CD4-positive, alpha-beta T cell treated with Interleukin-2 at 100 ng/mL for 4 hours (primary cell): Measurements from ENCODE around the gene REM2.
A peak's percentile ranks its signal among the peaks of the same experiment; 100 is the strongest.

Experiments
- DNase-seq: peaks from one replicate; pipeline ENCODE4 v3.0.0-alpha.2; 2020; ENCODE audit warnings: low spot score

Gene REM2

DNA sequence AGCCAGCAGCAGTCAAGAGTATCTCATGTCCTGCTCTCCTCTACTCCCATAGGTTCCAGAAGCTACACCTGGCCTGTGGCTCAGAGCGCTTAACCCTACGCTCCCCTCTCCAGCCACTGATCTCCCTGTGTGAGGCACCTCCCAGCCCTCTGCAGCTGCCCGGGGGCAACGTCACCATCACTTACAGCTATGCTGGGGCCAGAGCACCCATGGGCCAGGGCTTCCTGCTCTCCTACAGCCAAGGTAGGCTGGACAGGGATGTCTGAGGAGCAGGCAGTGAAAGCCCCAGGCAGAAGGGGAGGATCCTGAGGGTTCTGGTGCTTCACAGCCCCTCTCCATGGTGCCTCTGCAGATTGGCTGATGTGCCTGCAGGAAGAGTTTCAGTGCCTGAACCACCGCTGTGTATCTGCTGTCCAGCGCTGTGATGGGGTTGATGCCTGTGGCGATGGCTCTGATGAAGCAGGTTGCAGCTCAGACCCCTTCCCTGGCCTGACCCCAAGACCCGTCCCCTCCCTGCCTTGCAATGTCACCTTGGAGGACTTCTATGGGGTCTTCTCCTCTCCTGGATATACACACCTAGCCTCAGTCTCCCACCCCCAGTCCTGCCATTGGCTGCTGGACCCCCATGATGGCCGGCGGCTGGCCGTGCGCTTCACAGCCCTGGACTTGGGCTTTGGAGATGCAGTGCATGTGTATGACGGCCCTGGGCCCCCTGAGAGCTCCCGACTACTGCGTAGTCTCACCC lies 7.8 kb upstream of the REM2 start:
- DNase-seq = no peak

DNA sequence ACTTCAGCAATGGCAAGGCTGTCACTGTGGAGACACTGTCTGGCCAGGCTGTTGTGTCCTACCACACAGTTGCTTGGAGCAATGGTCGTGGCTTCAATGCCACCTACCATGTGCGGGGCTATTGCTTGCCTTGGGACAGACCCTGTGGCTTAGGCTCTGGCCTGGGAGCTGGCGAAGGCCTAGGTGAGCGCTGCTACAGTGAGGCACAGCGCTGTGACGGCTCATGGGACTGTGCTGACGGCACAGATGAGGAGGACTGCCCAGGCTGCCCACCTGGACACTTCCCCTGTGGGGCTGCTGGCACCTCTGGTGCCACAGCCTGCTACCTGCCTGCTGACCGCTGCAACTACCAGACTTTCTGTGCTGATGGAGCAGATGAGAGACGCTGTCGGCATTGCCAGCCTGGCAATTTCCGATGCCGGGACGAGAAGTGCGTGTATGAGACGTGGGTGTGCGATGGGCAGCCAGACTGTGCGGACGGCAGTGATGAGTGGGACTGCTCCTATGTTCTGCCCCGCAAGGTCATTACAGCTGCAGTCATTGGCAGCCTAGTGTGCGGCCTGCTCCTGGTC lies 7.2 kb upstream of the REM2 start:
- no peak for DNase-seq

DNA sequence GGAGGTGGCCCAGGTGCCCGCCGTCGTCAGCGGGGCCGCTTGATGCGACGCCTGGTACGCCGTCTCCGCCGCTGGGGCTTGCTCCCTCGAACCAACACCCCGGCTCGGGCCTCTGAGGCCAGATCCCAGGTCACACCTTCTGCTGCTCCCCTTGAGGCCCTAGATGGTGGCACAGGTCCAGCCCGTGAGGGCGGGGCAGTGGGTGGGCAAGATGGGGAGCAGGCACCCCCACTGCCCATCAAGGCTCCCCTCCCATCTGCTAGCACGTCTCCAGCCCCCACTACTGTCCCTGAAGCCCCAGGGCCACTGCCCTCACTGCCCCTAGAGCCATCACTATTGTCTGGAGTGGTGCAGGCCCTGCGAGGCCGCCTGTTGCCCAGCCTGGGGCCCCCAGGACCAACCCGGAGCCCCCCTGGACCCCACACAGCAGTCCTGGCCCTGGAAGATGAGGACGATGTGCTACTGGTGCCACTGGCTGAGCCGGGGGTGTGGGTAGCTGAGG lies 6.0 kb upstream of the REM2 start:
- no peak for DNase-seq

DNA sequence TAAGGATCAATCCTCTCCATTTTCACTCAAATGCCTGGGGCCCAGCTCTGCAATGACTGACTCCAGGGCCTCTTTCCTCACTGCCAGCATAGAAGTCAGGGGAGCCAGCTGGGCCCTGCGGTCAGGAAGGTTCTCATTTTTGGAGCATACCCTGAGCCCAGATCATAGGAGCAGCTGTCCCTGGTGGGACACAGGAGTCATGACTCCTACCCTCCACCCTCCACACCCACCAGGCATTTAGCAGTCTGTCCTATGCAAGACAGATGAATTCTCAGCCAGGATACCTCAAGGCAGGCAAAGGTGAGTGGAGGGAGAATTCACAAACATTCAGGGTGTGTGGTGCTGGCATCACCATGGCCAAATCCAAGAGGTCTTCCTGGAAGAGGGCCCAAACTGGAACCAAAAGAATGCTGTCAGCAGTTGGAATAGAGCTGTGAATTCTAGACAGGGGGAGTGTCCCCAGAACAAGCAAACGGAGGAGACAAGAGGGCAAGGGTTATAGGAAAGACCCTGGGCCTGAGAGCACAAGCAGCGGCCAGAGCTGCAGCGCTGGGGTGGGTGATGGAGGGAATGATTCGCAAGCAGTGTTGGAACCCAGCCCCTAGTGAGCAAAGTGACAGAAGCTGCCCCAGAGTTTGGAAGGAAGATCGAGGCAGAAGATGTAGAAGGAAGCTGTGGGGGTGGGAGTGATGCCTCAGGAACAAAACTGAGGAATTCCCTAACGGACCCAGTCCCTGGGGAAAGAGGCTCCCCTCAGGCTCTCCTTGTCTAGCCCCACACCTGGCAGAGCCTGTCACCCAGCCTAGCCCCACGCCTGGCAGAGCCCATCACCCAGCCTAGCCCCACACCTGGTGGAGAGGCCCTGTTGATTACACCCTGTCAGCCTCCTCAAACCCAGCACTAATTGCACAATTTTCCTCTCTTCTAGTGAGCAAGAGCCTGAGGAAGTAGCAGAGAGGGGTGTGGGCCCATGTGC lies 4.5 kb upstream of the REM2 start:
- DNase-seq = no peak

DNA sequence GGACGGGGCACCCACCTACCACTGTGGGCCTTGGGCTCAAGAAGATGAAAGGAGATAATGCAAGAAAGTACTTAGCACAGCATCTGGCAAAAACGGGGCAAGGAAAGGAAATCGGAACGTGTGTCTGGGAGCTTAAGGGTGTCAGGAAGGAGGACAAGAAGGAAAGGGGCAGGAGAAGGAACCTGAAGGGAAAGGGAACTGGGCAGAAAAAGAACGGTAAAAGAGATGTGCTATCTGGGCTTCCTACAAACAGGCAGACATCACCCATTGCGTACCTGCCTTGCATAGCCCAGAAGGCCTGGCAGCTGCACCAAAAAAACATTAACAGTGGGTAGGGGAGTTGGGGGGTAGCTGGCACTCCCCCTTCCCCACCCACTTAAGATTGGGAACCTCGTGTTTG lies 958 bp upstream of the REM2 start:
- DNase-seq = no peak

DNA sequence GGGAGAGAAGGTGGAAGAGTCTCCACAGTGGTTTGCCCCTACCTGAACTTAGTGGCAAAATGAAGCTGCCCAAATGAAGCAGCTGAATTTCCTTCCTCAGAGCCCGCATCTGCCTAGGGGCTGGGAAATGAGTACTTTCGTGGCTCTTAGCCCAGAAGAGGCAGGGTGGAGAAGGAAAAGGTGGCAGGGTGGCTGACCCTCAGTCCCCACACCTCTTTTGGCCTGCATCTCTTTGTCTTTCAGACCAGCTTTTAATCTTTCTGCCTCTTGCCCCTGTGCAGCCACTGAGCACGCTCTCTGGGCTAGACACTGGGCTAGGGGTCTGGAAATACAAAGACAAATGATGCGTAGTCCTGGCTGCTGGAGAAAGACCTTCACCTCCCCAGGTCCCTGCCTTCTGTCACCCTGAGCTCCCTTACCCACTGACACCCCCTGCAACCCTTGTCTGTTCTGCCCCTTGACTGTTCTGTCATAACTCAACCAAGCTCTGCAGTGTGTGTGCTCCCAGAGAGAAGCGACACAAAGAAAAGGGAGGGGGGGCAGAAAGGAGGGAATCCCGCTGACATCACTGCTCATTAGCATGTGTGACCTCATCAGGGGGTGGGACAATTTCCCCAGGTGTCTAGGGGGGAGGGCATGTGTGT lies 371 bp upstream of the REM2 start:
- peak; percentile 42 for DNase-seq

DNA sequence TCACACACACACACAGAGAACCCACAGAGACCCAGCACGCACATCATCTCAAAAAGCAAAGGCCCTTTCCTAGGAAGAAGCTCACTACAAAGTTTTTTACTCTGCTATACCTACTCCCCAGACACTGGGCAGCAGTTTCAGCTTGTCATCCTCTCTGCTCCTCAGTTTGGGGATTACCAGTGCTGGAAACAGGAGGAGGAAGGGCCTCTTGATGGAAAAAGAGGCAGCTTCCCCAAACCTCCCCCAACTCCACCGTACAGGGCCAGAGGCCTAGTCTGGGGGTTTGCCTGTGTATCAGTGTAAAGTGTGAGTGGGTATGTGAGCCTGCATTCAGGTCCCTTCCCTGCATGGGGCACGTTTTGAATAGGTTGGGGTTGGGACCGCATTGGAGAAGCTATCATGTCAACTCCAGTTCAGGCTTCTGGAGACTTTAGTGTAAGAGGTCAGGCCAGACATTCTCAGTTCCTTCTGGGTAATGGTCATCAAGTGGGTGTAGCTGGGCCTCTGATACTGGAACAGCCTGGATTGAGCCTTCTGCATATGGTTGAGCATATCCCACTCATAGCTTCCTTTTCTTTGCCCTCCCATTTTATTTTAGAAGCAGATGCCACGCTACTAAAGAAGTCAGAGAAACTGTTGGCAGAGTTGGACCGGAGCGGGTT lies 1.2 kb downstream of the REM2 start:
- DNase-seq = no peak

DNA sequence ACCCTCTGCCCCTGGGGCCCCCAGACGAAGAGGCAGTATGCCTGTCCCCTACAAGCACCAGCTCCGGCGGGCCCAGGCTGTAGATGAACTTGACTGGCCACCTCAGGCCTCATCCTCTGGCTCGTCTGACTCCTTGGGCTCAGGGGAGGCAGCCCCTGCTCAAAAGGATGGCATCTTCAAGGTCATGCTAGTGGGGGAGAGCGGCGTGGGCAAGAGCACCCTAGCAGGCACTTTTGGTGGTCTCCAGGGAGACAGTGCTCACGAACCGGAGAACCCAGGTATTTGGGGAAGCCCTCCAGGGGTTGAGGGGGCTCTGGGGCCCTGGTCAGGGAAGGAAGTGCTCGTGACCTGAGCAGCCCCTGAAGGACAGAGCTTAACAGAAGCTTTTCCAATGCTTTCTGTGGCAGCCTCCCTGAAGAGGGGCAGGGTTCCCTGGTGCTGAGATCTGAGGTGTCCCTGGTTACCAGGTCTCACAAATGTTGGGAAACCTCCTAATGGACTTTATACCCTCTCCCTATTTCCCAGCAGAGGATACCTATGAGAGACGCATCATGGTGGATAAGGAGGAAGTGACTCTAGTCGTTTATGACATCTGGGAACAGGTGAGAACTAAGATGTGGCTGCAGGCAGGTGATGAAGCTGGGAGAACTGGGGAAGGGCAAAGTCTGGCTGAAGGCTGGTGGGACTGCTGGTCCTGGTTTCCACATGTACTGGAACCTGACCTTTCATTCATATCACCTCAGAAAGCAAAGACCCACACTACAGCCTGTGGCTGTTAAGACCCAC lies 1.9 kb downstream of the REM2 start:
- DNase-seq = no peak

DNA sequence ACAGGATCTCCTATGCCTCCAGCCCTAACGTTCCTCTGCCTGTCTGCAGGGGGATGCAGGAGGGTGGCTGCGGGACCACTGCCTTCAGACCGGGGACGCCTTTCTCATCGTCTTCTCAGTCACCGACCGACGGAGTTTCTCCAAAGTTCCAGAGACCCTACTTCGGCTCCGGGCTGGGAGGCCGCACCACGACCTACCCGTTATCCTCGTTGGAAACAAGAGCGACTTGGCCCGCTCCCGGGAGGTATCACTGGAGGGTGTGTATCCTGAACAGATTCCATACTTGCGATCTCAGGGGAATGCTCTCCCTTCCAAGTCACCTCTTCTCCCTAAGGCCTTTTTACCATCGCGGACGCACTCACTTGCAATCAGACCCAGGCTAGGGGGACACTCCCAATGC lies 3.0 kb downstream of the REM2 start:
- no peak for DNase-seq

DNA sequence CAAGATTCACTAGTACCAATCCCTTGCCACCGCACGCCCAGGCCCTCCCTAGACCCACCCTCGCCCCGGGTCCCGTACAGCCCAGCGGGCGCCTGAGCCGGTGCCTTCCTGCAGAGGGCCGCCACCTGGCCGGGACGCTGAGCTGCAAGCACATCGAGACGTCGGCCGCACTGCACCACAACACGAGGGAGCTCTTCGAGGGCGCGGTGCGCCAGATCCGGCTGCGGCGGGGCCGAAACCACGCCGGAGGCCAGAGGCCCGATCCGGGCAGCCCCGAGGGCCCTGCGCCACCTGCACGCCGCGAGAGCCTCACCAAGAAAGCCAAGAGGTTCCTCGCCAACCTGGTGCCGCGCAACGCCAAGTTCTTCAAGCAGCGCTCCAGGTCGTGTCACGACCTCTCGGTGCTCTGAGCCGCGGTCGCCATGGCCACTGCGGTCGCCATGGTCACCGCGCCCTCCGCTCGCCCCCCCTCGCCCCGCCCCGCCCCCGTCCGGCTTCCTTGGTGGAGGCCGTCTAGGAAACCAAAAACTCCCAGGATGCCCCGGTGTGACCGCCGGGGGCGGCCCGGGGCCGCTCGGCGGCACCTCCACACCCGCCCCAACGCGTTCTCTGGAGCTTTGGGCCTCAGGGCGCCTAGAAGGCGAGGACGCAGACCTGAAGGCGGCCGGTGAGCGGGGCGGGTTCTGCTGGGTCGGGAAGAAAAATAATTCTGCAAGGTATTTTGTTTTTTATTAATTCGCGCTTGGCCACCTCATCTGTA lies 3.7 kb downstream of the REM2 start:
- peak; percentile 78 for DNase-seq

DNA sequence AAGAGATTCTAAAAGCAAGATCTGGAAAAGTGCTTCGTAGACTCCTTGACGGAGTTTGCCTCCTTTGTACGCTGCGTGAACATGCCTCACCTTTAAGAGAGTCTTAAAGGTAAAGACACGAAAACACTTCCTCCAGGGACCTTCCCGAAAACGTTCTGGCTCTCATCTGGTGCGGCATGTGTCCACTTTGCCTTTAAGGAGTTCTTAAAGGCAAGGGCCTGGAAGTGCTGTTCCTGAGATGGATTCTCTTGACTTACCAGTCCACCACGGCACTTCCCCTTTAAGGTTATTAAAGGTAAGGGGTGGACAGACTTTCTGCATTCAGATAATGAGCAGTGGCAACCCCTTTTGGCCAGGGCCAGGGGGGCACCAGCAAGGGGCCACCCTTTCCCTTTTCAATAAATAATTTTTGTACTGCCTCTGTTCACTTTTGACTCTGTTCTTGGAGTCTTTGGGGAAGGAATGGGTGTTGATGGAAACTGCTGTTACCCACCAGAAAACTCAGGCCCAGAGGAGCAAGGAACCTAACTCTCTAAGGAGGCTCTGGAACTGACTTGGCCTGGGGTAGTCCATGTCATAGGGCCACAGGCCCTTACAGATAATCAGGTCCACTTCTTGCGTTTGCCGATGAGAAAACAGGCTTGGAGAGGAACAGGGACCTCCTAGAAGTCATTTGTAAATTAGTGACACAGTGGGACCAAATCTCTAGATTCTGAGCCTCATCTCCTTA lies 4.4 kb downstream of the REM2 start:
- peak; percentile 72 for DNase-seq

DNA sequence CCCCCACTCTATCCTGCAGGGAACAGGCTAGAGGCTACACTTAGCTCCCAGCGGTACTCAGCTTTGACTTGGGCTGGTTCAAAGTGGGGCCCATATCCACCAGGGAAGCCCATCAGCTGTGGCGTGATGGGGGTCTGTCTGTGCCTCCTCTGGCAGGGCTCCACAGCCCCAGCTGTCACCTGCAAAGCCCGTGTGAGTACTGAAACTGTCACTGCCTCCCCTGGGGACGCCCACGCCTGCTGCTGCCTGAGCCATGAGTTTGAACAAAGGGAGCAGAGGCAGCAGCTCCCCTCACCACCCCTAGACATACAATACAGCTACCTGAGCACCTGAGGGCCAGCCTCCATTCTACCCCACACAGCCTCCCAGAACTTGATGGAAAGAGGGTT lies 5.0 kb downstream of the REM2 start:
- DNase-seq = peak; percentile 10

DNA sequence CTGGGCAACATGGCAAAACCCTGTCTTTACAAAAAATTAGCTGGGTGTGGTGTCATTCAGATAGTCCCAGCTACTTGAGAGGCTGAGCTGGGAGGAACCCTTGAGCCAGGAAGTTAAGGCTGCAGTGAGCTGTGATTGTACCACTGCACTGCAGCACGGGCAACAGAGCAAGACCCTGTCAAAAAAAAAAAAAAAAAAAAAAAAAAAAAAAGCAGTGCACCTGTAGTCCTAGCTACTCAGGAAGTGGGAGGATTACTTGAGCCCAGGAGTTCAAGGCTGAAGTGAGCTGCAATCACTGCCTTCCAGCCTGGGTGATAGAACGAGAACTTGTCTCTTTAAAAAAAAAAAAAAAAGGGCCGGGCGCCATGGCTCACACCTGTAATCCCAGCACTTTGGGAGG lies 5.6 kb downstream of the REM2 start:
- DNase-seq = peak; percentile 14

DNA sequence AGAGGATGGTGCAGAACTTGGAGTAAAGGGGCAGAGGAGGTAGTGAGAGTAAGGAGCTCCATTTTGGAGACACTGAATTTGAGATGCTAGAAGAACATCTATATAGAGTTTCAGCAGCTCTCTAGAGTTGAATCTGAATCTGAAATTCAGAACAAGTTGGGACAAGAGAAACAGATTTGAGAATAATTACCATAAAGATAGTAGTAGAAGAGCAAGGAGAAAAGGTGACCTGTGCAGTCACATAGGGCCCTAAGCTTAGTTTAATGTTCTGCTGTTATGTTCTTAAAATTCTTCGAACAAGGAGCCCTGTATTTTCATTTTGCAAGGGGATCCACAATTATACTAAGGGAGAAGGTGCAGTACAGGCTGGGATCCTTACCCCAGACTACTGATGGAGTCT lies 7.4 kb downstream of the REM2 start:
- no peak for DNase-seq

DNA sequence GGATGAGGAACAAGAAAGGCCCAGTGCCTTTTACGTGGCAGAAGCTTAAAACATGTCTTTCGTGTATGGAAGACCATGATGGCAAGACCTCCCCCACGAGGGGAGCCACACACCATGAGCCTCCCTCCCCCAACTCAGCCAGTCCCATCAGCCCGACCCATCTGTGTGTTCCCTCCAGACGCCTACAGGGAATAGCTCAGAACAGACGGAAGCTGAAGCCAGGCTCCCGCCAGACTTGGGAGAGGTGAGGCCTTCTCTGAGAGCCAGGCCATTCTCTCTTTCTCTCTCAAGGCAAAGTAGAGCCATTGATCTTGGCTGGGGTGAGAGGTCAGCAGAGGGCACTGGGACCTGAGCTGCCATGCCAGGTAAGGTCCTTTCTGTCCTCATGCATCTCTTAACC lies 9.5 kb downstream of the REM2 start:
- no peak for DNase-seq

DNA sequence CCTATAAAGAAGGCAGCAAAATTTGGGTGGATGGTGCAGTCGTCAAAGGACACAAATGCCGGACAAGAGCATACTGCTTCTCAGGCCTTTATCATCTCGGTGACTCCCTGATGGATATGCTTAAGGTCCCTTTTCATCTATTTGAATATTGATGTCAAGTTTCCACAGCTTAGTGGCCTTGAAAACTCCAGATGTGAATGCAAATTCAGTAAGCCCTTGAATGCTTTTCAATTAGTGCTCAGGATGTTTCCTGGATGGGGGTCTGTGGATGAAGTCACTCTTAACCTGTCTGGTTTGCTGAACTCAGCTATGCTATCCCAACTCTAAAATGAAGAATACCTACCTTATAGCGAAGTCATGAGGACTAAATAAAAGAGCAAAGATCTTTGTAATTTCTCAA lies 10.7 kb downstream of the REM2 start:
- DNase-seq = no peak

DNA sequence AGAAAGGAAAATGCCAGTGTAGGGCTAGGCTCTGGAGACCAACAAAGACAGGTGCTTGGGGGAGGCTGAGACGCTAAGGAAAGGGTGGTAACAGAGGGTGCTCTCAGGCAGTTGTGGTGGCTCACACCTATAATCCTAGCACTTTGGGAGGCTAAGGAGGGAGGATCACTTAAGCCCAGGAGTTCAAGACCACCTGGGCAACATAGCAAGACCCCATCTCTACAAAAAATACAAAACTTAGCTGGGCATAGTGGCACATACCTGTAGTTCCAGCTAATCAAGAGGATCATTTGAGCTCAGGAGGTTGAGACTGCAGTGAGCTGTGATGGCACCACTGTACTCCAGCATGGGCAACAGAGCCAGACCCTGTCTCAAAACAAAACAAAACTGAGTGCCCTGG lies 12.4 kb downstream of the REM2 start:
- DNase-seq = no peak

DNA sequence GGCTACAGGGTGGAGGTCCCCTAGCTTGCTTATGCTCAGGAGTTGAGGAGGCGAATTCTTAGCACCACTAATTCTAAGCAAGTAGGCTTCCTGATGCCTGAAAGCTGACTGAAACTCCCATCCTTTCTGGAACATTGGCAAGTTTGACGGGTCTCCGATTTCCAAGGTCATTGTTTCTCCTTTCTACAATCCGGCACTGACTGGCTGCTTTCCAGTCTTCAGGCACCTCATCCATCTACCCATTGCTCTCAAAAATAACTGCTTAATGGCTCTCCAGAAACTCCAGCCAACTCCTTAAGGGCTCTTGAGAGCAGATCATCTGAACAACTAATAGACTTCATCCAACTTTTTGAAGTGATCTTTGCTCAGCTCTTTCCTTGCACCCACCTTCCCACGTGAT lies 13.3 kb downstream of the REM2 start:
- DNase-seq = no peak

DNA sequence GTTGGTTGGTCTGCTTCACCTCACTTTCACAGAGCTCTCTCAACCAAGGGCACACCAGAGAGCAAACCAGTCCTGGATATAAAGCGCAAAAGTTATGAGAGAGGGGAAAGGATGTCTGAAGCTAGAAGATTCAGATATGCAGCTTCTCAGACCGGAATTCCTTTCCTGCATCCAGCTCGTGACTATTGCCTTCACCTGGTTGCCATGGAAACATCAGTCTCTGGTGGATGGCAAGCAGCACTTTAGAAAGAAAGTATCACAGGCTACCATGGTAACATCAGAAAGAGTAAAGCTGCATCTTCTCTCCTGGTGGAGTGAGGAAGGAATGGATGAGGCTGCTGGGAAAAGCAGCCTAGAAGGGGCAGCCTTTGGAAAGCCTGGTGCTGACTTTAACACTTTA lies 13.7 kb downstream of the REM2 start:
- no peak for DNase-seq

DNA sequence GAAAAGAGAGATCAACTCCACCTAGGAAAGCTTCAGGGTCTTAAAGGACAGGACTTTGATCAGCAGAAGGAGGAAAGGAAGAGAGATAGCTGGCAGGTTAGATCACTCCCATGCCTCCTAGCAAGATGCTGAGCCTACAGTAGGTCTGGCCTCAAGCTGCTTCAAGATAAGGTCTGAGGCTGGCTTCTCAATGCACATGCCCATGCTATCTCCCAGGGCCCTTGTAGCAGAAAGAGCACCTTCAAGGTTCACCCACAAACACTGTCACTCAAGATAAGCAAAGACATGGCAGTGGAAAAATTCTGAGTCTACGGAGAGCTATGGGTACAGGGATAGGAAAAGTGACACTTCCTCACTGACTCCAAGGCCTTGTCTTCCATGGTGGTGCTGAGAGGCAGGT lies 14.3 kb downstream of the REM2 start:
- DNase-seq = no peak
